Fibroblast of skin of back (primary cell): ENCODE measurements around the gene MPZ. TPM values are rescaled to one million over a fixed set of nuclear protein-coding genes. Genes with fewer than 3 reads are reported as not detected.
A peak's percentile ranks its signal among the peaks of the same experiment; 100 is the strongest.
"Not testable (repeated sequence)": the region's sequence is repeated elsewhere in the genome, so short reads cannot be mapped to it uniquely, and the experiment has no call there.

Experiments used
- DNase-seq: peaks from one replicate; pipeline ENCODE4 v3.0.0-alpha.2; 2013
- polyA plus RNA-seq, 2 experiments: library from polyadenylated mRNA; unstranded; fragments of 120-200 nt; gene quantifications; one replicate each; pipeline ENCODE4 v1.2.1, GENCODE V29; 2013; ENCODE audit not compliant: insufficient read length in 2 of 2

Gene MPZ
- 0.54 TPM for polyA plus RNA-seq (2013, experiment 1 of 2; ENCODE audit: insufficient read length)
- 0.38 TPM for polyA plus RNA-seq (2013, experiment 2 of 2; ENCODE audit: insufficient read length)

GRCh38 chr1:161309868-161310267 is at the start of gene MPZ:
Gene MPZ, minus strand, starts transcription at chr1:161309968. Its CDS starts 63 bp downstream, at chr1:161309905.
- no peak for DNase-seq

DNA sequence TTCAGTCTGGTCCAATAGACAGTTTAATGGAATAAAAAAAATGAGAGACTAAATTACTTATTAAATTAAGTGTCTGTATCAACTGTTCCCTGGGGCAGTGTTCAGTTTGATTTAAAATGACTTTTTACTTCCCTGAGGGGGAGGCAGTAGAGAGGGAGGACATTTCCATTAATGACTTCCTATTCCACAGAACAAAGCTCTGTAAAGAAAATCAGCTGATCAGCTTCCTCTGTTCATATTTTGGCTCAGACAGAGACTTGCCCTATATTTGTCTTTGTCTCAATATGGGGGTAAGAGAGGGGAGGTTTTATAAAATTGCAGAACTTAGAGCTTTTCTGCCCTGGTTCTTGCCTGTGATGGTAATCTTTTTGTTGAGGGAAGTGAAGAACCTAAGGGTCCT is 49.5 kb upstream of the MPZ start:
- DNase-seq, result no peak

DNA sequence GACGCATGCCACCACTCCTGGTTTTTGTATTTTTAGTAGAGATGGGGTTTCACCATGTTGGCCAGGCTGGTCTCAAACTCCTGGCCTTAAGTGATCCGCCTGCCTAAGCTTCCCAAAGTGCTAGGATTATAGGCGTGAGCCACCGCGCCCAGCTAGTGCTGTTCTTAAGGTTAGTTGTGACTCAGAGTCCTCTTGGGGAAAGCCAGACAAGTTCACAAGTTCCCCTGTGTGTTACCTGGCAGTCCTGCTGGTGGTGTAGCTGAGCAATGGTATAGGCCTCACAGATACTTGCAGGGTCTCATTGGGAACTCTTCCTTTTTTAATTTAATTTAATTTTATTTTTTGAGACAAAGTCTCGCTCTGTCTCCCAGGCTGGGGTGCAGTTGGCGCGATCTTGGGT is 47.3 kb upstream of the MPZ start:
- DNase-seq, result no peak

GRCh38 chr1:161351482-161351881 is 41.7 kb upstream of the MPZ start:
- no peak for DNase-seq

- DNase-seq, result no peak
These were observed 40.9 kb upstream of the MPZ start for GRCh38 chr1:161350671-161351070.

DNA sequence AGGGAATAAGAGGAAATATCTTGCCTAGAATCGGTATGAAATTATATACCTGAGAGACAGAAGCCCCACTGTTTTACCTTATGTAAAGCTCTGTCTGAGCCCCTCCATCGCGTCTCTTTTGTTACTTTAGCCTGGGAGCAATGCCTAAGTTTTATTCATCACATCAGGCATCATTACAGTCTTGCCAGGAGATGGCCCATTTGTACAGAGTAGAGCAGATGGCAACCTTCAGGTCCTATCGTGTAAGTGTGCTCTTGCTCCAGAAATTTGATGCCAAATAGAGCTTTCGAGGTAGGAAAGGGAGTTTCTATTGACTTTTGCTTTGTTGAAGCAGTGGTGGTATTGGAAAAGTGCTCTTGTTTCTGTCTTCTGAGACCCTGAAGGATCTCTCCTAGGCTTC is 33.1 kb upstream of the MPZ start:
- DNase-seq, result no peak

DNA sequence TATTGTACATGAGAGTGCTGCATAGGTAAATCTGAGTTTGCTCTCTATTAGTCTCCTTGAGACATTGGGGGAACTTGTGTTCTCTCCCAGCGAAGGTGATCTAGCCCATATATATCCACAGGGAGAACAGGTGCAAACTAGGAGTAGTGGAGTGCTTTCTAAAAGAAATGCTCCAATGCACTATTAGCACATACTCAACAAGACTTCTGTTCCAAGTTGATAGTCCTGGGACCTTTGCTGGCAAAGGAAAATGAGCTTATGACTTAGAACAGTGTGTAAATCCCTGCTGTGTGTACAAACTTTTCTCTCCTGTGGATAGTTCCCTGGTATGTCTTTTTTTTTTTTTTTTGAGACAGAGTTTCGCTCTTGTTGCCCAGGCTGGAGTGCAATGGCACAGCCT is 32.4 kb upstream of the MPZ start:
- DNase-seq, result no peak

GRCh38 chr1:161335796-161336195 is 26.0 kb upstream of the MPZ start:
- no peak for DNase-seq

DNA sequence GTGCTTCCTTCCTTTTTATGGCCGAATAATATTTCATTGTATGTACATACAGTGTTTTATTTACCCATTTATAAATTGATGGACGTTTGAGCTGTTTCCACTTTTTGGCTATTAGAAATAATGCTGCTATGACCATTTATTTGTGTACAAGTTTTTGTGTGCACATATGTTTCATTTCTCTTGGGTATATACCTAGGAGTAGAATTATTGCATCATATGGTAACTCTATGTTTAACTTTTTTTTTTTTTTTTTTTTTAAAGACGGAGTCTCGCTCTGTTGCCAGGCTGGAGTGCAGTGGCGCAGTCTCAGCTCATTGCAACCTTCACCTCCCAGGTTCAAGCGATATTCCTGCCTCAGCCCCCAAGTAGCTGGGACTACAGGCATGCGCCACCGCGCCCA is 23.4 kb upstream of the MPZ start:
- no peak for DNase-seq

DNA sequence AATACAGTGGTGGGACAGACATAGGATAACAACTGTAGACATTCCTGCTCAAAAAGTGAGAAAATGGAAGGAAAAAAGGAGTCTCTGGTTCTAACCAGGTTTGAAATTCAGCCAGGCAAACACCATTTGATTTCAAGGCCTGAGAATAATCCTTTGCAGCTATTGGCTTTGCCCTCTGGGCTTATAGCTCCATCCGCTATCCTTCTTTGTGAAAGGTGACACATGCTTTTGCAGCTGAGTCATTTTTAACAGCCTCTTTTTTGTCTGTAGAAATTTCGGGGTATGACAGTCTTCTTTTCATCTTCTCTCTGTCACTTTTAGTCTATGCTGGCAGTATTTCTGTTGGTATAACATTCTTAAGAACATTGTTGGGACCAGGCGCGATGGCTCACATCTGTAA is 20.6 kb upstream of the MPZ start:
- no peak for DNase-seq

DNA sequence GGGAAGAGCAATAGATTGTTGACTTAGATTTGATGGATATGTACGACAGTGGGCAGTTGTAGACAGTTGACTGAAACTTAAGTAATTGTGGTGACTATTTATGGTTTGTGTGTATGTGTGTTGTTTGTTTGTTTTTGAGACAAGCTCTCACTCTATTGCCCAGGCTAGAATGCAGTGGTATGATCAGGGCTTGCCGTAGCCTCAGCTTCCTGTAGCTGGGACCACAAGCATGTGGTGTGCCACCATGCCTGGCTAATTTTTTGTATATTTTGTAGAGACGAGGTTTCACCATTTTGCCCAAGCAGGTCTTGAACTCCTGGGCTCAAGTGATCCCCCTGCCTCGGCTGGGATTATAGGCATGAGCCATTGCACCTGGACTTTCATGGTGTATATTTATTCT is 14.3 kb upstream of the MPZ start:
- DNase-seq, result no peak

GRCh38 chr1:161315841-161316674 is 6.3 kb upstream of the MPZ start:
- not testable (repeated sequence) for DNase-seq

DNA sequence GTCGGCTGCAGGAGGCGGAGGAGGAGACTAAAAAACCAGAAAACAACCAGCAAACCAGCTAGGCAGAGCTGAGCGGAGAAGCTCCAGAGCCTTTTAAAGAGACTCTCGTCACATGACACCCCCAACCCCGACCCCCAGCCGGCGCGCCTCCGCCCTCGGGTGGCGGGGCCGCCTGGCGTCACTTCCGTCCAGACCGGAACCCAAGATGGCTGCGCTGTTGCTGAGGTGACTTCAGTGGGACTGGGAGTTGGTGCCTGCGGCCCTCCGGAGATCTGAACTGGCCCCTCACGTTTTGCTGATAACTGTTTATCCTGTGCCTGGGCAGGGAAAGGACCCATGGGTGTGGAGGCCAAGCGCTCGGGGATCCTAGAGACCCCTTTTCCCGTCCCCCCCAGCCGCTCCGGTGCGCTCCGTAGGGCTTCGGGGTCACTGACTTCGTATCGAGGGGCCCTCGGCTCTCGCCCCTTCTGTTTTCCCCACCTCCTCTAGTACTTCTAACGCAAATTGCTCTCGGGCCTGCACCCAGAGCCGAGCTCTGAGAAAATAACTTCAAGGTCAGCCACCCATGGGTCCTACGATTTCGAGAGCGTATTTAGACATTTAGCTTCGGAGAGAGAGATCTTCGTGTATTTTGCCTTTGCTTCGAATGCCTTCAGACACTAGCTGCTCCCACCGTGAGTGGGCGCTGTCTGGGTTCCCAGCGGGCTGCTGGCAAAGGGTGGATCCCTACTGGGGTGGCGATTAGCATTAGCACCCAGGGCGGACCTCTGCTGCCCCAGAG is 4.6 kb upstream of the MPZ start, which contains the start of gene SDHC:
TSS of gene SDHC (plus strand) at position 181 of the 781 bp plus-strand sequence. CDS start at position 206, 25 bp downstream.
- peak; percentile 87 for DNase-seq

- no peak for DNase-seq
These were observed 3.9 kb upstream of the MPZ start for GRCh38 chr1:161313554-161314200.

GRCh38 chr1:161311595-161312181 is 1.9 kb upstream of the MPZ start:
- no peak for DNase-seq

DNA sequence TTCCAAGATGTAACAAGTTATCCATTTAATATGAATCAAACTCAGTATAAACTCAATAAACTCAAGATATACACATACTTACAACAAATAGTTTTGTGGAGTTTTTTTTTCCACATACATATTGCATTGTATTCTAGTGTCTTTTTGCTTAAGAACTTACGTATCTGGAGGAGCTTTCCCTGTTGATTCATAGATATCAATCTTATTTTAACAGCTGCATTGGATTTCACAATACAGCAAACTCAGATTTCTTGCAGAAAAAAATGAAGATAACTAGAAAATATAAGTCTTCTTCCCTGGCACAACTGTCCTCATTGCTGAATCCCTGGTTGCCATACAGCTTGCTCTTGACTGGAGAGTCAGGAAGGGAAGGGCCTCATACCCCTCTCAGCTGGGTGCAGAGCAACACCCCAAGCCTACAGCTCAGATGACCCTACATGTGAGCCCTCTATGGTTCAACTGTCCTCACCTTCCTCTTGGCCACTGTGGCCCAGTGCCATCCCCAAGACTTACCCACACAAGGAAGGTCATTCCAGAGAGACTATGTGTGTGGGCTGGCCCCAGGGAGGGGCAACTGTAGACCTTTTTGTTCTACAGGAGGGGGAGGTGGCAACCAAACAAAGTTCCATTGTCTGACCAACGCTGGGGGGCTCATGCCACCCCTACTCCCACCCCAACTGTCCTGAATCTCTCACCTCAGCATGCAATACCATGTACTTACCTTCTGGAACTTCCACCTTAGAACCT is 1.7 kb downstream of the MPZ start:
- no peak for DNase-seq

DNA sequence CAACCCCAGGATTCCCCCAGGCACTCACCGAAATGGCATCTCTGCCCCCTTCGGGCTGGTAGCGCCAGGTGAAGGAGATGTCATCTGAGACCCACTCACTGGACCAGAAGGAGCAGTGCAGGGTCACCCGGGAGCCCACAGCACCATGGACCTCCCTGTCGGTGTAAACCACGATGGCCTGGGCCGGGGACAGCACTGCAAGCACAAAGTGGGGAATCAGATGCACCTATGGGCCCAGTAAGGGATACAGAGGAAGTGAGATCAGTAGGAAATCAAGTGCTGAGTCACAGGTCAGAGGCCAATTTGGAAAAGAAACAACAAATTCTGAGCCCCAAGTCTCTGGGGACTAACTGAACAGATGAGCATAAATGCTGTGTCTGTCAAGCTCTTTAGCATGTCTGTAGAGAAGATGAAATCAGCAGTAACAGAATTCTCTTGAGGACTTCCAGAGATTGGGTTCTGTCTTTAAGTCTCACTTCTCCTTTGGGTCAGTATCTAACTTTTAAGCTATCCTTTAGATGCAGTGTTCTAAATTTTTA is 2.5 kb downstream of the MPZ start:
- DNase-seq, result peak; percentile 57

GRCh38 chr1:161305867-161306519 is 3.8 kb downstream of the MPZ start:
- DNase-seq, result peak; percentile 44

DNA sequence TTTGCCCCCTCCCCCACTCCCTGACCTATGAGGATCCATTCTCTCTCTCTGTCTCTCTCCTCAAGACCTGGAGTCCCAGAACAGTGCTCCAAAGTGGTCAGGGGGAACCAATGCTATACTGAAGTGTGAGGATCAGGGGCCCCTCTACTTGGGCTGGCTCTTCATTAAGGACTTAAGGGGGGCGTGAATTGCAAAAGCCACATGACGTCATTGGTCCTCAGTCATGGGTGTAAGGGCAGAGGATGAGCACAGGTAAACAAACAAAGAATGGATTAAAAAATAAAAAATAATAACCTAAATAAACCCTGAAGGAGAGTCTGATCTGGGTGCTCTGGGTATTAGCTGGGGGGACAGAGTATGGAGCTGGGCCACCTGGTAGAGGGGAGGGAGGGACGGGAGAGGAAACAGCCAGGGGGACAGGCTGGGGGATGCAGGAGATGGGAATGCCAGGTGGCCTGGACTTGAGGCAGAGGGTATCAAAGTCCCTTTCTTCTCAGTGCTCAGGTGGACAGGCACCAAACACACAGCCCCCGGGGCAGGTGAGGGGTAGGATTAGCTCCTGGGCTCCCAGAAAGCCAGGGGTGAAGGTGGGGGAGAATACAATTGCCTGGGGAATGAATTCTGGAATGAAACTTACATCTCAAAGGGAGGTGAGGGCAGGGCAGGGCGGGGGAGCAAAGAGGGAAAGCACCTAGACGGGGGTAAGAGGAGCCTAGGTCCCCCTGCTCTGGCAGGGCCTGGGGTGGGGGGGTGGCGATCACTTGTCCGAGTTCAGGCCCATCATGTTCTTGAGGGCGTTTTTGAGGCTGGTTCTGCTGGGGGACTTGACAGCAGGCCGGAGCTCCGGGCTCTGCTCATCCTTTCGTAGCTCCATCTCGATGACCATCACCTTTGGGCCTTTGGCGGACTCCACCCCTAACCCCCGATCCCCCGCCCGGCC is 4.6 kb downstream of the MPZ start:
- DNase-seq, result no peak

DNA sequence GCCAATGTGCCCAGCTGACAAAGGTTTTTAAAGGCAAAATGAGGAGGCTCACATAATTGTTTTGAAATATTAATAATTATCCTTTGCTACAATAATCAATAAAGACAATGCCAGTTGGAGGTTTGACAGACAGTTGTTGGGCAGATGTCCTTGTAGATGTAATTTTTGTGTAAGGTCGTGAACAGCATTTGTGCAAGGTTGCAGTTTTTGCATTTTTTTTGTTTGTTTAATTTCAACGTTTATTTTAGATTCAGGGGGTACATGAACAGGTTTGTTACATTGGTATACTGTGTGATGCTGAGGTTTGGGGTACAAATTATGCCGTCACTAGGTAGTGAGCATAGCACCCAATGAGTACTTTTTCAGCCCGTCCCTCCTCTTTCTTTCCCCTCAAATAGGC is 9.3 kb downstream of the MPZ start:
- DNase-seq, result no peak
